Kidney epithelial cell (primary cell): Measurements from ENCODE around the gene GLRX5. TPM values are rescaled to one million over a fixed set of nuclear protein-coding genes. Genes with fewer than 3 reads are reported as not detected.
A peak's percentile ranks its signal among the peaks of the same experiment; 100 is the strongest.

ENCODE experiments used
- DNase-seq: peaks from one replicate; pipeline ENCODE4 v3.0.0-alpha.2; 2010; ENCODE audit warnings: low read depth
- H3K27me3 ChIP-seq: 2 replicates; pipeline ENCODE4 v1.6.0; 2011; ENCODE audit warnings: low read length; ENCODE audit not compliant: control insufficient read depth, insufficient read depth
- H3K36me3 ChIP-seq: 2 replicates; pipeline ENCODE4 v1.5.1; 2011; ENCODE audit warnings: low read length; ENCODE audit not compliant: control insufficient read depth, insufficient read depth
- H3K4me3 ChIP-seq: 2 replicates; pipeline ENCODE4 v1.5.1; 2011; ENCODE audit warnings: low read depth, mild to moderate bottlenecking, control low read depth, low read length
- total RNA-seq: library from RNA; depleted of rRNA; stranded (reverse); fragments of >200 nt; gene quantifications from 2 replicates; pipeline ENCODE4 v1.2.3, GENCODE V29; 2015
- TF ChIP-seq, protein P1 (sequence below): IDR thresholded peaks from 2 replicates; pipeline ENCODE4 v1.5.1; 2011; ENCODE audit warnings: mild to moderate bottlenecking, moderate library complexity, low read length, control low read depth, inconsistent platforms; ENCODE audit not compliant: insufficient read depth, poor library complexity, severe bottlenecking

Gene GLRX5
- 38.6 and 48.3 TPM in 2 replicates for total RNA-seq

GRCh38 chr14:95534299-95535225, at the start of gene GLRX5:
Gene GLRX5, plus strand, starts transcription at chr14:95535050. Its CDS starts 40 bp downstream, at chr14:95535090.
- TF ChIP-seq, protein P1, sequence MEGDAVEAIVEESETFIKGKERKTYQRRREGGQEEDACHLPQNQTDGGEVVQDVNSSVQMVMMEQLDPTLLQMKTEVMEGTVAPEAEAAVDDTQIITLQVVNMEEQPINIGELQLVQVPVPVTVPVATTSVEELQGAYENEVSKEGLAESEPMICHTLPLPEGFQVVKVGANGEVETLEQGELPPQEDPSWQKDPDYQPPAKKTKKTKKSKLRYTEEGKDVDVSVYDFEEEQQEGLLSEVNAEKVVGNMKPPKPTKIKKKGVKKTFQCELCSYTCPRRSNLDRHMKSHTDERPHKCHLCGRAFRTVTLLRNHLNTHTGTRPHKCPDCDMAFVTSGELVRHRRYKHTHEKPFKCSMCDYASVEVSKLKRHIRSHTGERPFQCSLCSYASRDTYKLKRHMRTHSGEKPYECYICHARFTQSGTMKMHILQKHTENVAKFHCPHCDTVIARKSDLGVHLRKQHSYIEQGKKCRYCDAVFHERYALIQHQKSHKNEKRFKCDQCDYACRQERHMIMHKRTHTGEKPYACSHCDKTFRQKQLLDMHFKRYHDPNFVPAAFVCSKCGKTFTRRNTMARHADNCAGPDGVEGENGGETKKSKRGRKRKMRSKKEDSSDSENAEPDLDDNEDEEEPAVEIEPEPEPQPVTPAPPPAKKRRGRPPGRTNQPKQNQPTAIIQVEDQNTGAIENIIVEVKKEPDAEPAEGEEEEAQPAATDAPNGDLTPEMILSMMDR: no peak
- Histone ChIP-seq H3K4me3 (peak within 1 kb of the TSS; percentile 99), H3K36me3 (no peaks in the 10 kb centered on the region), H3K27me3 (no peaks in the 10 kb centered on the region)
- DNase-seq: peak; percentile 100

DNA sequence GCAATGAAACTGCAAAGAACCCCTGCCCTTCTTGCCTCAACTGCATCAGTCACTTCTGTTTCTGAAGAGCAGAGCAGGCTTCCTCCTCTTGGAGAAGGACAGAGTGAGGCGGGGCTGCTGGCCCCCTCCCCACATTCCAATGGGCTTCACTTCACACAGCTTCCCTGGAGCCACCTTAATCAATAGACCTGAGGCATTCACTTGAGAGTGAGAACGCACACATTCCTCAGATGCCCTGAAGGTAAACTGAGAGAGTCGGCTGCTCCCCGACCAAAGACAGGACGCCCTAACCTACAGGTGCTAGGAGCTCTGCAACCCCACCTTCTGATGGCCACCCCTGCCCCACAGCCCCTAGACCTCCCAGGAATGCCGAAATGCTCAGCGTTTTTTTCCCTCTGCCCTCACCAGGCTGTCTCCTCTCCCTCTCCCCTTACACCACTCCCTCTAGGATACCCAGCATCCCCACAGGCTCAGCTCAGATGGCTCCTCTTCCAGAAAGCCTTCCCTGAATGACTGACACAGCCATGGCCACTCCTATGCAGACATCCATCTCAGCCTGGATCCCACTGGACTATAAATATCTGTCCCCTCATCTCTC, 49.5 kb upstream of the GLRX5 start:
- TF ChIP-seq, protein P1: no peak
- Histone ChIP-seq H3K27me3 (no peaks in the 10 kb centered on the region), H3K4me3 (no peak overlapping the region), H3K36me3 (no peaks in the 10 kb centered on the region)
- DNase-seq: no peak

GRCh38 chr14:95486875-95487668, 47.8 kb upstream of the GLRX5 start:
- TF ChIP-seq, protein P1: no peak
- Histone ChIP-seq H3K36me3 (no peaks in the 10 kb centered on the region), H3K4me3 (no peak overlapping the region), H3K27me3 (no peaks in the 10 kb centered on the region)
- DNase-seq: no peak

DNA sequence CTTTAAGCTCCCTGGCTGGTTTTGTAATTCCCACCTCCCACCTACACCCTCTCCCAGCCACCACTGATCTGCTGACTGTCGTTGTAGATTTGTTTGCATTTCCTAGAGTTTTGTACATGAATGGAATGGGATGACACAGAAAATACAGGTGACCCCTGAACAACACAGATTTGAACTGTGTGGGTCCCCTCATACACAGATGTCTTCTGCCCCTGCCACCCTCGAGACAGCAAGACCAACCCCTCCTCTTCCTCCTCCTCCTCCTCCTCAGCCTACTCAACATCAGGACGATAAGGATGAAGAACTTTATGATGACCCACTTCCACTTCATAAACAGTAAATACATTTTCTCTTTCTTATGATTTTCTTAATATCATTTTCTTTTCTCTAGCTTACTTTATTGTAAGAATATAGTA, 47.2 kb upstream of the GLRX5 start:
- no peaks in the 10 kb centered on the region for H3K36me3 ChIP-seq
- DNase-seq: no peak
- TF ChIP-seq, protein P1: no peak
- no peak overlapping the region for H3K4me3 ChIP-seq
- no peaks in the 10 kb centered on the region for H3K27me3 ChIP-seq

DNA sequence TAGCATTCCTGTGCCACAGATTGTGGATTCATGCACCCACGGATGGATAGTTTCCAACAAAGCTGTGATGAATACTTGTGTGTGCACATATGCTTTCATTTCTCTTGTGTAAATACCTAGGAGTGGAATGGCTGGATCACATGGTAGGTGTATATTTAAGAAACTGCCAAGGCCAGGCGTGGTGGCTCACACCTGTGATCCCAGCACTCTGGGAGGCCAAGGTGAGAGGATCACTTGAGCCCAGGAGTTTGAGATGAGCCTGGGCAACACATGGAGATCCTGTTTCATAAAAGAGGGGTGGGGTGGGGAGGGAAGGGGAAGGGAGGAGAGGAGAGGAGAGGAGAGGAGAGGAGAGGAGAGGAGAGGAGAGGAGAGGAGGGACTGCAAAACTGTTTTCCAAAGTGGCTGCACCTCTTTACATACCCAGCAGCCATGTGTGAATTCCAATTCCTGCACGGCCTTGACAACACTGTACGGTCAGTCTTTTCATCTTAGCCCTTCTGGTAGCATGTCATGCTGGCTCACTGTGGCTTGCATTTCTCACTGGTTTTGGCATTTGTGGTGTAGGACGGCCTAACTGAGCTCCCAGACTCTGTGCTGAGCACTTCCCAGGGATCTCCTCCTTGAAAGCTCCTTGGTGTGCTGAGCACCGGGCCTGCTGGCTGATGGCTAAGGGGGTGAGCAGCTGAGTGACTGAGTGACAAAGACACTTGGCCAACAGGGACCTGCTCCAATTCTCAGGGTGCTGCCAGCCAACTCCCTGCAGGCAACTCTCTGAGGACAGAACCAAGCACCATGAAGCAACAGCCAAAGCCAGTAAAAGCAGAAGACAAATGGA, 46.3 kb upstream of the GLRX5 start:
- no peak for DNase-seq
- TF ChIP-seq, protein P1: no peak
- no peaks in the 10 kb centered on the region for H3K36me3 ChIP-seq
- H3K27me3 ChIP-seq: no peaks in the 10 kb centered on the region
- H3K4me3 ChIP-seq: no peak overlapping the region
